ENCODE data around the gene EFCAB12. TPM values are rescaled to one million over a fixed set of nuclear protein-coding genes. Genes with fewer than 3 reads are reported as not detected.
A peak's percentile ranks its signal among the peaks of the same experiment; 100 is the strongest.

The EFCAB12 gene
- total and polyA plus RNA-seq, 2 of the 13 experiments (the other 11 are each of a cell fraction or from before 2014, with no cell fraction given): 0.31 to 2.4 TPM

GRCh38 chr3:129439817-129440617 is 11.6 kb upstream of the EFCAB12 start, which contains the start of the genes IFT122 and MBD4 (continued):
- TF ChIP-seq ATF5 (CRISPR knock-in tag; IDR thresholded peaks at IDR 0.05; ENCODE audit: low read depth) (0 out of 2 replicates have a peak, but pooled peaks have one; percentile 18), ELF1 (CRISPR knock-in tag; IDR thresholded peaks at IDR 0.05) (peak; percentile 11; the same call in 1 of the 2 replicates), POLR2AphosphoS5 (IDR thresholded peaks at IDR 0.05; ENCODE audit: low read depth, low read length) (peak; percentile 37), SALL1 (CRISPR knock-in tag; IDR thresholded peaks at IDR 0.05) (peak; percentile 72), ZNF746 (CRISPR knock-in tag; IDR thresholded peaks at IDR 0.05) (0 out of 2 replicates have a peak, but pooled peaks have one; percentile 4), ELF4 (CRISPR knock-in tag; IDR thresholded peaks at IDR 0.05; ENCODE audit: borderline replicate concordance) (0 out of 2 replicates have a peak, but pooled peaks have one; percentile 56), IRX3 (CRISPR knock-in tag; IDR thresholded peaks at IDR 0.05; ENCODE audit: borderline replicate concordance, low read depth) (peak; percentile 20; the same call in 1 of the 2 replicates), MXD4 (CRISPR knock-in tag; IDR thresholded peaks at IDR 0.05) (peak; percentile 67; the same call in 1 of the 2 replicates), RNF2 (conservative IDR thresholded peaks at IDR 0.05; ENCODE audit: low read depth) (peak; percentile 21; the same call in 1 of the 2 replicates), ZNF44 (CRISPR knock-in tag; IDR thresholded peaks at IDR 0.05) (peak; percentile 69; the same call in 1 of the 2 replicates), REXO4 (CRISPR knock-in tag; IDR thresholded peaks at IDR 0.05; ENCODE audit: borderline replicate concordance) (peak; percentile 30; the same call in 1 of the 2 replicates), ZNF468 (CRISPR knock-in tag; IDR thresholded peaks at IDR 0.05) (no peak), ZSCAN20 (CRISPR knock-in tag; IDR thresholded peaks at IDR 0.05; ENCODE audit: borderline replicate concordance) (no peak), XRCC5 (optimal IDR thresholded peaks at IDR 0.05; ENCODE audit: low read length) (peak; percentile 50), HDAC6 (IDR thresholded peaks at IDR 0.05; ENCODE audit: low read depth, low read length) (no peak), ERF (CRISPR knock-in tag; IDR thresholded peaks at IDR 0.05) (peak; percentile 18; the same call in 1 of the 2 replicates), DMTF1 (CRISPR knock-in tag; IDR thresholded peaks at IDR 0.05) (no peak), ZC3H13 (CRISPR knock-in tag; IDR thresholded peaks at IDR 0.05) (peak; percentile 89), TAF15 (IDR thresholded peaks at IDR 0.05; ENCODE audit: low read depth, low read length, poor library complexity, severe bottlenecking) (peak; percentile 47), ZFP1 (CRISPR knock-in tag; IDR thresholded peaks at IDR 0.05) (no peak), ZNF510 (CRISPR knock-in tag; IDR thresholded peaks at IDR 0.05; ENCODE audit: low read depth) (no peak), ZSCAN9 (CRISPR knock-in tag; IDR thresholded peaks at IDR 0.05; ENCODE audit: borderline replicate concordance) (no peak), ZSCAN25 (CRISPR knock-in tag; IDR thresholded peaks at IDR 0.05) (peak; percentile 51; the same call in 1 of the 2 replicates), ZNF547 (CRISPR knock-in tag; IDR thresholded peaks at IDR 0.05) (peak; percentile 40; the same call in 1 of the 2 replicates), ZNF430 (CRISPR knock-in tag; IDR thresholded peaks at IDR 0.05) (no peak), MAX (IDR thresholded peaks at IDR 0.05) (peak; percentile 43)

Data from HepG2 (cell line).